HG02938 (cell line): ENCODE data around the gene ZBTB7C.
"Not testable (repeated sequence)": the region's sequence is repeated elsewhere in the genome, so short reads cannot be mapped to it uniquely, and the experiment has no call there.

Experiments
- ATAC-seq: cut with Tn5 transposase; IDR thresholded peaks from one replicate; pipeline ENCODE4 v1.9.1; 2021; ENCODE audit warnings: mild to moderate bottlenecking, moderate library complexity; ENCODE audit not compliant: unreplicated experiment

The ZBTB7C gene

GRCh38 chr18:48303883-48304282, 105.3 kb downstream of the ZBTB7C start:
- no peak for ATAC-seq

- no peak for ATAC-seq
Observed at GRCh38 chr18:48302736-48303135, 106.4 kb downstream of the ZBTB7C start.

- ATAC-seq: no peak
Observed at GRCh38 chr18:48300463-48300961, 108.7 kb downstream of the ZBTB7C start.

- ATAC-seq: no peak
Observed at GRCh38 chr18:48297139-48297538, 112.0 kb downstream of the ZBTB7C start.

- ATAC-seq: no peak
Observed at GRCh38 chr18:48296581-48296980, 112.6 kb downstream of the ZBTB7C start.

- ATAC-seq: no peak
Observed at GRCh38 chr18:48295586-48296311, 113.4 kb downstream of the ZBTB7C start.

GRCh38 chr18:48294899-48295585, 114.1 kb downstream of the ZBTB7C start:
- no peak for ATAC-seq

- ATAC-seq: no peak
Observed at GRCh38 chr18:48293954-48294898, 115.0 kb downstream of the ZBTB7C start.

- ATAC-seq: no peak
Observed at GRCh38 chr18:48292782-48293424, 116.3 kb downstream of the ZBTB7C start.

- ATAC-seq: no peak
Observed at GRCh38 chr18:48292229-48292628, 117.0 kb downstream of the ZBTB7C start.

GRCh38 chr18:48290162-48290926, 118.8 kb downstream of the ZBTB7C start:
- ATAC-seq: no peak

GRCh38 chr18:48284743-48285142, 124.4 kb downstream of the ZBTB7C start:
- no peak for ATAC-seq

- ATAC-seq: not testable (repeated sequence)
Observed at GRCh38 chr18:48284011-48284410, 125.2 kb downstream of the ZBTB7C start.

GRCh38 chr18:48281460-48281859, 127.7 kb downstream of the ZBTB7C start:
- not testable (repeated sequence) for ATAC-seq

GRCh38 chr18:48279312-48279711, 129.9 kb downstream of the ZBTB7C start:
- ATAC-seq: no peak

GRCh38 chr18:48278081-48278480, 131.1 kb downstream of the ZBTB7C start:
- no peak for ATAC-seq

- ATAC-seq: no peak
Observed at GRCh38 chr18:48274301-48274700, 134.9 kb downstream of the ZBTB7C start.

- ATAC-seq: no peak
Observed at GRCh38 chr18:48270929-48271328, 138.3 kb downstream of the ZBTB7C start.

- no peak for ATAC-seq
Observed at GRCh38 chr18:48265328-48265727, 143.9 kb downstream of the ZBTB7C start.
